MM.1S (cell line): Measurements from ENCODE around the gene ZNF805.
A peak's percentile ranks its signal among the peaks of the same experiment; 100 is the strongest.

Source experiments
- DNase-seq: peaks from one replicate; pipeline ENCODE4 v3.0.0-alpha.2; 2015
- H2AFZ ChIP-seq: fragments of 300-600 bp; sonication (generic); 2 replicates; pipeline ENCODE4 v1.6.0; 2016; ENCODE audit warnings: antibody characterized with exemption, low read length
- H3F3A ChIP-seq: fragments of 300-600 bp; sonication (generic); 2 replicates; pipeline ENCODE4 v1.6.1; 2016; ENCODE audit warnings: mild to moderate bottlenecking, antibody characterized with exemption, low read length, moderate library complexity, mixed read lengths; ENCODE audit not compliant: insufficient read depth
- H3K27ac ChIP-seq: fragments of 300-600 bp; sonication (generic); 2 replicates; pipeline ENCODE4 v1.5.1; 2016; ENCODE audit warnings: mild to moderate bottlenecking, low read length
- H3K27me3 ChIP-seq: fragments of 300-600 bp; sonication (generic); replicated peaks from 2 replicates; pipeline ENCODE4 v1.6.0; 2016; ENCODE audit warnings: low read length; ENCODE audit not compliant: insufficient read depth
- H3K36me3 ChIP-seq: fragments of 300-600 bp; sonication (generic); replicated peaks from 2 replicates; pipeline ENCODE4 v1.6.1; 2016; ENCODE audit warnings: mild to moderate bottlenecking, low read length, mixed read lengths; ENCODE audit not compliant: insufficient read depth
- H3K4me1 ChIP-seq: fragments of 300-600 bp; sonication (generic); 2 replicates; pipeline ENCODE4 v1.6.1; 2016; ENCODE audit warnings: low read length, mixed read lengths
- H3K4me2 ChIP-seq: fragments of 300-600 bp; sonication (generic); 2 replicates; pipeline ENCODE4 v1.6.0; 2016; ENCODE audit warnings: low read depth, low read length
- H3K4me3 ChIP-seq: fragments of 300-600 bp; sonication (generic); 2 replicates; pipeline ENCODE4 v1.5.1; 2016; ENCODE audit warnings: low read length, mixed read lengths
- H3K79me2 ChIP-seq: fragments of 300-600 bp; sonication (generic); 2 replicates; pipeline ENCODE4 v1.6.1; 2016; ENCODE audit warnings: mixed run types, low read length, mixed read lengths
- H3K9ac ChIP-seq: fragments of 300-600 bp; sonication (generic); 2 replicates; pipeline ENCODE4 v1.6.1; 2016; ENCODE audit warnings: low read length, mixed read lengths
- H3K9me2 ChIP-seq: fragments of 300-600 bp; sonication (generic); replicated peaks from 2 replicates; pipeline ENCODE4 v1.6.1; 2016; ENCODE audit warnings: mild to moderate bottlenecking, low read length, mixed read lengths; ENCODE audit not compliant: insufficient read depth
- H3K9me3 ChIP-seq: fragments of 300-600 bp; sonication (generic); replicated peaks from 2 replicates; pipeline ENCODE4 v1.6.1; 2016; ENCODE audit warnings: mild to moderate bottlenecking, low read length, mixed read lengths; ENCODE audit not compliant: insufficient read depth
- H4K20me1 ChIP-seq: fragments of 300-600 bp; sonication (generic); 2 replicates; pipeline ENCODE4 v1.6.1; 2016; ENCODE audit warnings: mild to moderate bottlenecking, low read length, moderate library complexity, mixed read lengths; ENCODE audit not compliant: insufficient read depth
- EZH2 ChIP-seq: fragments of 300-600 bp; sonication (generic); optimal IDR thresholded peaks from 2 replicates; pipeline ENCODE3; 2017; ENCODE audit warnings: low read depth, mild to moderate bottlenecking, antibody characterized with exemption, low read length, mixed read lengths
- EZH2phosphoT487 ChIP-seq: fragments of 300-600 bp; sonication (generic); IDR thresholded peaks from 2 replicates; pipeline ENCODE4 v1.6.1; 2018; ENCODE audit warnings: antibody characterized with exemption, low read length
- TF ChIP-seq, protein P1 (sequence below): fragments of 300-600 bp; sonication (generic); IDR thresholded peaks from 2 replicates; pipeline ENCODE4 v1.5.1; 2016; ENCODE audit warnings: antibody characterized with exemption, low read length, mixed read lengths

Gene ZNF805

DNA sequence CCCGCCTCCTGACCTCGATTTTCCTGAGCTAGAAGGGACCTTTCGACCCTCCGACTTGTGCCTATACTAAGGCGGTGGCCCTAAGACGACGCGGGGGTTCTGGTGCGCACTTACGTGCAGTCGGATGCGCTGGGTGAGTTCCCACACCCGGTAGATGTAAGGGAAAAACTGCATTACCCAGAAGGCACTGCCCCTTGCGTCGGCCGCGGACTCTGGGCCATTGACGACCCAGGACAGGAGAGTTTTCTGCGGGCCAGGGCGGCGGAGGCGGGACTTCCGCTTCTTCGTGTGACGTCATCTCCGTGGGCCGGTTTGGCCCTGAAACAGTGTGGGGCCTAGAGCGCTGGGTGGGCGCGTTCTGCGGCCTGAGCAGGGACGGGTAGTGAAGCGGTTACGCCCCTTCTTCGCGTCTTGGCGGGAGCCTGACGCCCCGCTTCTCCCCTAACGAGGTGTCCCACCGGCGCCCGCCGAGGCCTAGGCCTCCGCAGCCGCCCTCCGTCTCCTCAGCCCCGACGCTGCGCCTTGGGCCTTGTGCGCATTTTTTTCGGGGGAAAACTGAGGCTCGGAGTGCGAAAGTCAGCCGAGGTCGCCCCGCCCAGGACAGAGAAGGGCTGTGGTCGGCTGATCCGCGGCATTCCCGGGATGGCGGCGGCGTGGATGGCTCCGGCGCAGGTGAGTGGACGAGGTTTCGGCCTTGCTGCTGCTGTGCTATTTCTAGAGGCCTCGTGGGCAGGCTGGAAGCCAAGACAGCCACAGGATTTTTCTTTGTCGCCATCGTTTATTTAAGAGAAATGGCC is 39.9 kb downstream of the ZNF805 start, which contains the start of gene ZNF460:
Gene ZNF460, plus strand, starts transcription at position 321 of the 797 bp plus-strand sequence. Its CDS starts 322 bp downstream, at position 643.
- Histone ChIP-seq H3K4me3 (peak within 1 kb of the TSS; percentile 88), H4K20me1 (no peaks in the 10 kb centered on the region; the same call in 1 of the 2 replicates), H3K4me1 (peaks cover 27% of the 10 kb centered on the region), H3F3A (peaks cover 39% of the 10 kb centered on the region), H3K27ac (peak within 1 kb of the TSS; percentile 91), H3K4me2 (peak within 1 kb of the TSS; percentile 73), H2AFZ (peak within 1 kb of the TSS; percentile 47), H3K79me2 (peaks cover 47% of the 10 kb centered on the region), H3K9ac (peak within 1 kb of the TSS; percentile 96), H3K27me3 (no peaks in the 10 kb centered on the region), H3K36me3 (peaks cover 11% of the 10 kb centered on the region), H3K9me2 (no peaks in the 10 kb centered on the region), H3K9me3 (no peaks in the 10 kb centered on the region)
- TF ChIP-seq EZH2: no peak
- DNase-seq: peak; percentile 97

DNA sequence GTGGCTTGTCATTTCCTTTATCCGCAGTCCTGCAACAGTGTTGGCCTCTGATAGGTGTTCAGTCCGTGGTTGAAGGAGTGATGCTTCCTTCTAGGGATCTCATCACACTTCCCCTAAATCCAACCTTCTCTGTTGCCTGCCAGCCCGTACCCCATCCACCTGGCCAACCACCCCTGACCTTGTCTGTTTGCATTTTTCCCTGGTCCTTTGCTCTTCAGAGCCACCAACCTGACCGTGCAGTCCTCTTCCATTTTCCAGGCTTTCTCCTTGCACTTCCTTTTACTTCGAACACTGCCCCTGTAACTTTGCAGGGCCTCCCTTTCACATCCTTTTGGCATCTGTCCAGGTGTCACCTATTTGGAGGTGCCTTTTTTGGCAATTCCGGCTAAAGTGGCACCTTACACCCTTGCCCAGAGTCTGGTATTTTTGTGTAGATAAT is 40.5 kb downstream of the ZNF805 start:
- peak; percentile 54 for DNase-seq
- Histone ChIP-seq H3K27me3 (no peaks in the 10 kb centered on the region), H3K4me2 (peak overlapping the region; percentile 68), H3K36me3 (peaks cover 18% of the 10 kb centered on the region), H3K9me3 (no peaks in the 10 kb centered on the region), H4K20me1 (no peaks in the 10 kb centered on the region; the same call in 1 of the 2 replicates), H3K9ac (peak overlapping the region; percentile 96), H3K4me3 (peak overlapping the region; percentile 88), H3K4me1 (peaks cover 27% of the 10 kb centered on the region), H2AFZ (no peak overlapping the region), H3K79me2 (peaks cover 54% of the 10 kb centered on the region), H3F3A (peaks cover 39% of the 10 kb centered on the region), H3K27ac (peak overlapping the region; percentile 91), H3K9me2 (no peaks in the 10 kb centered on the region)
- TF ChIP-seq EZH2 (no peak), EZH2phosphoT487 (no peak)
- TF ChIP-seq, protein P1, sequence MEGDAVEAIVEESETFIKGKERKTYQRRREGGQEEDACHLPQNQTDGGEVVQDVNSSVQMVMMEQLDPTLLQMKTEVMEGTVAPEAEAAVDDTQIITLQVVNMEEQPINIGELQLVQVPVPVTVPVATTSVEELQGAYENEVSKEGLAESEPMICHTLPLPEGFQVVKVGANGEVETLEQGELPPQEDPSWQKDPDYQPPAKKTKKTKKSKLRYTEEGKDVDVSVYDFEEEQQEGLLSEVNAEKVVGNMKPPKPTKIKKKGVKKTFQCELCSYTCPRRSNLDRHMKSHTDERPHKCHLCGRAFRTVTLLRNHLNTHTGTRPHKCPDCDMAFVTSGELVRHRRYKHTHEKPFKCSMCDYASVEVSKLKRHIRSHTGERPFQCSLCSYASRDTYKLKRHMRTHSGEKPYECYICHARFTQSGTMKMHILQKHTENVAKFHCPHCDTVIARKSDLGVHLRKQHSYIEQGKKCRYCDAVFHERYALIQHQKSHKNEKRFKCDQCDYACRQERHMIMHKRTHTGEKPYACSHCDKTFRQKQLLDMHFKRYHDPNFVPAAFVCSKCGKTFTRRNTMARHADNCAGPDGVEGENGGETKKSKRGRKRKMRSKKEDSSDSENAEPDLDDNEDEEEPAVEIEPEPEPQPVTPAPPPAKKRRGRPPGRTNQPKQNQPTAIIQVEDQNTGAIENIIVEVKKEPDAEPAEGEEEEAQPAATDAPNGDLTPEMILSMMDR: no peak

DNA sequence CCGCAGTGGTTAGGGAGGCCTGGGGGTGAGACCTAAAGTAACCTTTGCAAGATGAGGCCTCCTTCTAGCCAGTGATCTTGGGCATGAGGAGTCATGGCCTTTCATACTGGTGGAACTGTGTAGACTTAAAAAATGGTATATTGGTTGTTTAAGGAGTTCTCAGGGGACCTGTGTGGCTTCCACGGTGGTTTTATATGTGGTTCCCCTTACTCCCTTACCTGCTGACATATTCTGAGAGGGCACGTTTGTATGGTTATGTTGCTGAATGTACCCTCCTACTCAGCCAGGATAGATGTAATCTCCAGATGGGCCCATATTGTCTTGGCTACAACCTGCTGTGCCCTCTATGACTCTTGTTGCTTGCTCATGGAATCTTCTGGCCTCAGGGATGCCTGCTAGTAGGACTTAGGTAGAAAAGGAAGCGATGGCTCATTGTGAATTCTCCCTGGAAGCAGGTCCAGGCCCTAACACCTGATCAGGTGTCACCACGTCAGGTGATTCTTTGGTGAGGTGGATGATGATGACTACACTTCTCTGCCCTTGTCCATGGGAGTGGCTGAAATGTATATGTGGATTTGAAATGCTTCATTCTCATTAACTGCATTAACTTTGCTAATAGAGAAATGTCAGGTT is 41.7 kb downstream of the ZNF805 start:
- Histone ChIP-seq H3K36me3 (peaks cover 28% of the 10 kb centered on the region), H2AFZ (no peak overlapping the region), H3K9ac (peak overlapping the region; percentile 96), H3F3A (peaks cover 39% of the 10 kb centered on the region), H3K9me2 (no peaks in the 10 kb centered on the region), H3K4me3 (peak overlapping the region; percentile 88), H4K20me1 (no peaks in the 10 kb centered on the region; the same call in 1 of the 2 replicates), H3K79me2 (peaks cover 65% of the 10 kb centered on the region), H3K4me1 (peaks cover 27% of the 10 kb centered on the region), H3K27me3 (no peaks in the 10 kb centered on the region), H3K9me3 (no peaks in the 10 kb centered on the region), H3K4me2 (peak overlapping the region; percentile 97), H3K27ac (peak overlapping the region; percentile 91)
- TF ChIP-seq, protein P1: no peak
- TF ChIP-seq EZH2 (no peak), EZH2phosphoT487 (no peak)
- peak; percentile 10 for DNase-seq
